Aorta (tissue), 5 donors: ENCODE data around the gene RIN1. TPM values are rescaled to one million over a fixed set of nuclear protein-coding genes. Genes with fewer than 3 reads are reported as not detected.

Experiments
- ATAC-seq: fragments of 200-7000 bp; cut with Tn5 transposase; one replicate; pipeline ENCODE4 v1.9.1; 2022; ENCODE audit warnings: moderate library complexity; ENCODE audit not compliant: low FRiP score
- DNase-seq, 2 donors: peaks; one replicate each; pipeline ENCODE4 v3.0.0-alpha.2; 2020
- H3K27ac ChIP-seq, 2 donors: one replicate each; pipeline ENCODE4 v1.5.1; 2013; ENCODE audit warnings: low read length in 2 of 2, mild to moderate bottlenecking in 2 of 2, moderate library complexity in 2 of 2, control low read depth in 1 of 2, inconsistent platforms in 1 of 2, low read depth in 1 of 2
- H3K27me3 ChIP-seq, 2 donors: one replicate each; pipeline ENCODE4 v1.6.1; 2013; ENCODE audit warnings: control low read depth in 1 of 2, low read length in 1 of 2, mild to moderate bottlenecking in 1 of 2, moderate library complexity in 1 of 2; ENCODE audit not compliant: insufficient read depth in 2 of 2, control insufficient read depth in 1 of 2
- H3K36me3 ChIP-seq, 2 donors: one replicate each; pipeline ENCODE4 v1.6.1; 2013; ENCODE audit warnings: control low read depth in 1 of 2, low read length in 1 of 2, mild to moderate bottlenecking in 1 of 2; ENCODE audit not compliant: insufficient read depth in 2 of 2, control insufficient read depth in 1 of 2
- H3K4me1 ChIP-seq, 2 donors: one replicate each; pipeline ENCODE4 v1.6.1; 2013; ENCODE audit warnings: low read length in 2 of 2, control low read depth in 1 of 2, mild to moderate bottlenecking in 1 of 2, moderate library complexity in 1 of 2; ENCODE audit not compliant: insufficient read depth in 2 of 2, control insufficient read depth in 1 of 2
- H3K4me3 ChIP-seq, 2 donors: one replicate each; pipeline ENCODE4 v1.5.1; 2013; ENCODE audit warnings: low read length in 2 of 2, control low read depth in 1 of 2, mild to moderate bottlenecking in 1 of 2
- H3K9me3 ChIP-seq: one replicate; pipeline ENCODE4 v1.6.1; 2013; ENCODE audit warnings: mild to moderate bottlenecking, low read length; ENCODE audit not compliant: control insufficient read depth
- WGBS, 2 donors: extraction: QIAGEN DNeasy Blood & Tissue Kit; methylation state at CpG; one replicate each; pipeline ENCODE4 v1.1.7; 2013; 5-methylcytosine and 5-hydroxymethylcytosine counted together
- intact Hi-C, 2 donors: fragments of 100-400 bp; cut with DNase I; formaldehyde crosslinking; loops; one replicate each; pipeline versions ENCODE4 v1.14.2 to v1.15.0; 2022
- polyA plus RNA-seq, 2 donors: library from polyadenylated mRNA; stranded (reverse); fragments of 200-250 nt; gene quantifications; one replicate each; pipeline ENCODE4 v1.2.3, GENCODE V29; 2013
- total RNA-seq, 2 donors: library from RNA; stranded (reverse); fragmentation: NEBNext Ultra II Directional; extraction: Animal tissue kit (Norgen Biotek cat#: 25700); gene quantifications; one replicate each; pipeline ENCODE4 v1.2.1, GENCODE V29; 2021
- donor health status: healthy with polysubstance abuse.
- donor health status: Bipolar disorder and iron deficiency.
- donor health status: DM: no; HTN: no; CAD: no.
- donor health status: DM: no; HTN: no; CAD: no.
- donor health status: DM: yes; HTN: yes; CAD: no.

RIN1 gene
- total and polyA plus RNA-seq, 4 donors, result 1.8 to 13.3 (median 8.7) TPM

- no peaks in the 10 kb centered on the region for H3K4me1 ChIP-seq
- H3K4me3 ChIP-seq, result no peak overlapping the region
- no peaks in the 10 kb centered on the region for H3K9me3 ChIP-seq
- no peak overlapping the region for H3K27ac ChIP-seq
- peak; percentile 99 to 100 for DNase-seq
- ATAC-seq, result peak; percentile 93
- intact Hi-C loops, result loop anchor here in 1 of 2 donors (2.0 kb wide), 1 partner anchor 60 kb away; no protein-coding TSS in a partner anchor
- 13 to 14% methylated on average over 35 of the region's 35 CpGs for WGBS, 2 donors
- no peaks in the 10 kb centered on the region for H3K27me3 ChIP-seq
- no peaks in the 10 kb centered on the region for H3K36me3 ChIP-seq
These were observed 53.5 kb downstream of the RIN1 start for GRCh38 chr11:66282468-66283455.

Other genes starting within 250 kb of the RIN1 start
- gene KLC2, start 78.7 kb downstream of the RIN1 start, total RNA-seq, result 10 to 100 TPM; 32.4 to 34.3 TPM
- 10 to 100 TPM; 14.8 to 27.0 TPM for gene KLC2, start 78.7 kb downstream of the RIN1 start, polyA plus RNA-seq
- 100 to 1,000 TPM; 102 to 111 TPM for gene RAB1B, start 67.8 kb downstream of the RIN1 start, total RNA-seq
- 100 to 1,000 TPM; 125 to 130 TPM for gene RAB1B, start 67.8 kb downstream of the RIN1 start, polyA plus RNA-seq
- gene CNIH2, start 58.3 kb downstream of the RIN1 start, total RNA-seq, result 1 to 10 TPM in 1 of 2 donors, under 1 TPM in 1; 0.75 to 1.1 TPM
- under 1 TPM in 1 of 2 donors, not detected in 1; 0.18 TPM for gene CNIH2, start 58.3 kb downstream of the RIN1 start, polyA plus RNA-seq
- gene YIF1A, start 47.3 kb downstream of the RIN1 start, total RNA-seq, result 10 to 100 TPM; 73.2 to 75.5 TPM
- 100 to 1,000 TPM in 1 of 2 donors, 10 to 100 TPM in 1; 76.0 to 109 TPM for gene YIF1A, start 47.3 kb downstream of the RIN1 start, polyA plus RNA-seq
- under 1 TPM in 1 of 2 donors, not detected in 1; 0.13 TPM for gene TMEM151A, start 44.5 kb downstream of the RIN1 start, total RNA-seq
- gene TMEM151A, start 44.5 kb downstream of the RIN1 start, polyA plus RNA-seq, result not detected
- gene CD248, start 19.4 kb downstream of the RIN1 start, total RNA-seq, result 100 to 1,000 TPM in 1 of 2 donors, 10 to 100 TPM in 1; 38.6 to 118 TPM
- 1 to 10 TPM; 3.1 to 7.2 TPM for gene CD248, start 19.4 kb downstream of the RIN1 start, polyA plus RNA-seq
- gene BRMS1, start 8.7 kb upstream of the RIN1 start, total RNA-seq, result 10 to 100 TPM; 21.5 to 22.4 TPM
- gene BRMS1, start 8.7 kb upstream of the RIN1 start, polyA plus RNA-seq, result 10 to 100 TPM; 24.4 to 55.2 TPM
- 10 to 100 TPM; 11.8 to 18.8 TPM for gene B4GAT1, start 11.2 kb upstream of the RIN1 start, total RNA-seq
- 10 to 100 TPM in 1 of 2 donors, 1 to 10 TPM in 1; 7.0 to 18.3 TPM for gene B4GAT1, start 11.2 kb upstream of the RIN1 start, polyA plus RNA-seq
- gene SLC29A2, start 35.3 kb upstream of the RIN1 start, total RNA-seq, result 1 to 10 TPM; 1.9 to 3.3 TPM
- 1 to 10 TPM in 1 of 2 donors, under 1 TPM in 1; 0.38 to 3.9 TPM for gene SLC29A2, start 35.3 kb upstream of the RIN1 start, polyA plus RNA-seq
- 1 to 10 TPM in 1 of 2 donors, under 1 TPM in 1; 0.54 to 7.0 TPM for gene NPAS4, start 84.6 kb upstream of the RIN1 start, total RNA-seq
- gene NPAS4, start 84.6 kb upstream of the RIN1 start, polyA plus RNA-seq, result 1 to 10 TPM in 1 of 2 donors, not detected in 1; 2.5 TPM
- gene MRPL11, start 102.4 kb upstream of the RIN1 start, total RNA-seq, result 10 to 100 TPM; 27.6 to 33.5 TPM
- gene MRPL11, start 102.4 kb upstream of the RIN1 start, polyA plus RNA-seq, result 10 to 100 TPM; 40.1 to 54.5 TPM
- gene PELI3, start 130.5 kb upstream of the RIN1 start, total RNA-seq, result 10 to 100 TPM; 11.5 to 15.7 TPM
- 10 to 100 TPM; 14.3 to 16.3 TPM for gene PELI3, start 130.5 kb upstream of the RIN1 start, polyA plus RNA-seq
- 10 to 100 TPM; 15.5 to 24.8 TPM for gene DPP3, start 144.0 kb upstream of the RIN1 start, total RNA-seq
- gene DPP3, start 144.0 kb upstream of the RIN1 start, polyA plus RNA-seq, result 10 to 100 TPM; 18.8 to 23.8 TPM
- gene BBS1, start 174.2 kb upstream of the RIN1 start, total RNA-seq, result 10 to 100 TPM; 27.2 to 58.1 TPM
- gene BBS1, start 174.2 kb upstream of the RIN1 start, polyA plus RNA-seq, result 10 to 100 TPM; 18.9 to 34.9 TPM
- 10 to 100 TPM in 1 of 2 donors, 1 to 10 TPM in 1; 9.3 to 14.7 TPM for gene ZDHHC24, start 209.6 kb upstream of the RIN1 start, total RNA-seq
- gene ZDHHC24, start 209.6 kb upstream of the RIN1 start, polyA plus RNA-seq, result 1 to 10 TPM; 4.1 to 9.3 TPM
- gene ACTN3, start 210.5 kb upstream of the RIN1 start, total RNA-seq, result 1 to 10 TPM in 1 of 2 donors, not detected in 1; 3.0 TPM
- not detected for gene ACTN3, start 210.5 kb upstream of the RIN1 start, polyA plus RNA-seq
- 100 to 1,000 TPM in 1 of 2 donors, 10 to 100 TPM in 1; 38.3 to 110 TPM for gene CTSF, start 232.2 kb upstream of the RIN1 start, total RNA-seq
- 10 to 100 TPM; 52.1 to 98.5 TPM for gene CTSF, start 232.2 kb upstream of the RIN1 start, polyA plus RNA-seq